Measurements from ENCODE around the gene FTH1.
"Not testable (repeated sequence)": the region's sequence is repeated elsewhere in the genome, so short reads cannot be mapped to it uniquely, and the experiment has no call there.

DNA sequence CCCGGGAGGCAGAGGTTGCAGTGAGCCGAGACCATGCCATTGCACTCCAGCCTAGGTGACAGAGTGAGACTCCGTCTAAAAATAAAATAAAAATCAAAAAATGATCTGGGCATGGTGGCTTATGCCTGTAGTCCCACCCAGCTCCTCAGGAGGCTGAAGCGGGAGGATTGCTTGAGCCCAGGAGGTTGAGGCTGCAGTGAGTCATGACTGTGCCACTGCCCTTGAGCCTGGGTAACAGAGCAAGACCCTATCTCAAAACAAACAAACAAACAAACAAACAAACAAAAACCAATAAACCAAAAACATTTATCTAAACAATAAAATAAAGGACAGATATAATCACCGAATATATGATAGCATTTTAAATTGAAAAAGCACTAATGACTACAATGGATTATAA is 13.8 kb downstream of the FTH1 start:
- TF ChIP-seq, protein P1, sequence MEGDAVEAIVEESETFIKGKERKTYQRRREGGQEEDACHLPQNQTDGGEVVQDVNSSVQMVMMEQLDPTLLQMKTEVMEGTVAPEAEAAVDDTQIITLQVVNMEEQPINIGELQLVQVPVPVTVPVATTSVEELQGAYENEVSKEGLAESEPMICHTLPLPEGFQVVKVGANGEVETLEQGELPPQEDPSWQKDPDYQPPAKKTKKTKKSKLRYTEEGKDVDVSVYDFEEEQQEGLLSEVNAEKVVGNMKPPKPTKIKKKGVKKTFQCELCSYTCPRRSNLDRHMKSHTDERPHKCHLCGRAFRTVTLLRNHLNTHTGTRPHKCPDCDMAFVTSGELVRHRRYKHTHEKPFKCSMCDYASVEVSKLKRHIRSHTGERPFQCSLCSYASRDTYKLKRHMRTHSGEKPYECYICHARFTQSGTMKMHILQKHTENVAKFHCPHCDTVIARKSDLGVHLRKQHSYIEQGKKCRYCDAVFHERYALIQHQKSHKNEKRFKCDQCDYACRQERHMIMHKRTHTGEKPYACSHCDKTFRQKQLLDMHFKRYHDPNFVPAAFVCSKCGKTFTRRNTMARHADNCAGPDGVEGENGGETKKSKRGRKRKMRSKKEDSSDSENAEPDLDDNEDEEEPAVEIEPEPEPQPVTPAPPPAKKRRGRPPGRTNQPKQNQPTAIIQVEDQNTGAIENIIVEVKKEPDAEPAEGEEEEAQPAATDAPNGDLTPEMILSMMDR (IDR thresholded peaks at IDR 0.05 in 8 of 11, conservative IDR thresholded peaks at IDR 0.05 in 3 of 11), result not testable (repeated sequence)
- not testable (repeated sequence) for TF ChIP-seq POLR2A, POLR2AphosphoS5 (IDR thresholded peaks at IDR 0.05)
